GM19351 (cell line): ENCODE measurements around the gene CAPNS1.

Experiments used
- ATAC-seq: cut with Tn5 transposase; IDR thresholded peaks from one replicate; pipeline ENCODE4 v1.9.1; 2021; ENCODE audit warnings: mild to moderate bottlenecking, moderate library complexity; ENCODE audit not compliant: unreplicated experiment

CAPNS1 gene

GRCh38 chr19:36139473-36140303 lies at the start of gene CAPNS1:
CAPNS1 (plus strand) TSS chr19:36140066; CDS start chr19:36141012, 946 bp downstream.
- ATAC-seq = peak; percentile 77

GRCh38 chr19:36090910-36091695 lies 48.8 kb upstream of the CAPNS1 start:
- no peak for ATAC-seq

GRCh38 chr19:36092566-36092965 lies 47.3 kb upstream of the CAPNS1 start:
- ATAC-seq = no peak

GRCh38 chr19:36093146-36093662 lies 46.7 kb upstream of the CAPNS1 start:
- ATAC-seq = no peak

GRCh38 chr19:36093687-36094086 lies 46.2 kb upstream of the CAPNS1 start:
- ATAC-seq = no peak

- ATAC-seq = no peak
These were observed 42.8 kb upstream of the CAPNS1 start for GRCh38 chr19:36097036-36097435.

- ATAC-seq = no peak
These were observed 40.6 kb upstream of the CAPNS1 start for GRCh38 chr19:36099166-36099785.

- no peak for ATAC-seq
These were observed 39.4 kb upstream of the CAPNS1 start for GRCh38 chr19:36100476-36100875.

GRCh38 chr19:36101550-36102327 lies 38.1 kb upstream of the CAPNS1 start:
- ATAC-seq = no peak

- ATAC-seq = no peak
These were observed 36.7 kb upstream of the CAPNS1 start for GRCh38 chr19:36103040-36103626.

GRCh38 chr19:36103842-36104552 lies 35.9 kb upstream of the CAPNS1 start:
- ATAC-seq = no peak

GRCh38 chr19:36106441-36106840 lies 33.4 kb upstream of the CAPNS1 start:
- no peak for ATAC-seq

GRCh38 chr19:36106991-36107390 lies 32.9 kb upstream of the CAPNS1 start:
- ATAC-seq = no peak

GRCh38 chr19:36108684-36109083 lies 31.2 kb upstream of the CAPNS1 start:
- no peak for ATAC-seq

GRCh38 chr19:36110487-36111199 lies 29.2 kb upstream of the CAPNS1 start, which contains the start of gene OVOL3:
OVOL3 (plus strand) TSS chr19:36111143; CDS start chr19:36111203, 60 bp downstream.
- ATAC-seq = no peak

GRCh38 chr19:36111200-36111539 lies 28.7 kb upstream of the CAPNS1 start:
- no peak for ATAC-seq

GRCh38 chr19:36112678-36113077 lies 27.2 kb upstream of the CAPNS1 start:
- ATAC-seq = no peak

GRCh38 chr19:36113425-36113824 lies 26.4 kb upstream of the CAPNS1 start:
- ATAC-seq = no peak
